SK-N-SH (cell line): ENCODE results near the gene TSHZ3.

ENCODE experiments used
- CTCF ChIP-seq: fragments of 200-600 bp; sonication (generic); IDR thresholded peaks from 2 replicates; pipeline ENCODE4 v1.6.1; 2017; ENCODE audit warnings: antibody characterized with exemption, mild to moderate bottlenecking, moderate library complexity
- EZH2phosphoT487 ChIP-seq: fragments of 200-600 bp; sonication (generic); IDR thresholded peaks from 2 replicates; pipeline ENCODE4 v1.6.1; 2017; ENCODE audit warnings: low read depth, mixed run types, mild to moderate bottlenecking, antibody characterized with exemption, moderate library complexity, borderline replicate concordance
- FOXJ3 ChIP-seq: sonication (generic); formaldehyde crosslinking; IDR thresholded peaks from 2 replicates; pipeline ENCODE4 v1.5.1; 2020; ENCODE audit warnings: mild to moderate bottlenecking, missing genetic modification reagents
- GABPA ChIP-seq: IDR thresholded peaks from 2 replicates; pipeline ENCODE4 v1.4.0; 2012; ENCODE audit warnings: low read depth, mild to moderate bottlenecking
- IRF3 ChIP-seq: fragments of 150-350 bp; IDR thresholded peaks from 2 replicates; pipeline ENCODE4 v1.6.1; 2016; ENCODE audit warnings: mild to moderate bottlenecking, low read depth, low read length
- MXI1 ChIP-seq: IDR thresholded peaks from 2 replicates; pipeline ENCODE4 v1.6.1; 2012; ENCODE audit warnings: mild to moderate bottlenecking, low read depth, low read length, improper control_type of control experiment
- NFIC ChIP-seq: IDR thresholded peaks from 2 replicates; pipeline ENCODE4 v1.4.0; 2012; ENCODE audit warnings: borderline replicate concordance
- POLR2AphosphoS5 ChIP-seq: IDR thresholded peaks from 2 replicates; pipeline ENCODE4 v1.6.1; 2012; ENCODE audit warnings: low read depth, low read length
- SIN3A ChIP-seq: IDR thresholded peaks from 2 replicates; pipeline ENCODE4 v1.6.1; 2012; ENCODE audit warnings: low read depth, mild to moderate bottlenecking, low read length, moderate library complexity, borderline replicate concordance
- SMC3 ChIP-seq: IDR thresholded peaks from 2 replicates; pipeline ENCODE4 v1.6.1; 2012; ENCODE audit warnings: low read depth, low read length, improper control_type of control experiment
- TEAD4 ChIP-seq: IDR thresholded peaks from 2 replicates; pipeline ENCODE4 v1.4.0; 2012; ENCODE audit warnings: mild to moderate bottlenecking, borderline replicate concordance; ENCODE audit not compliant: insufficient read depth
- YY1 ChIP-seq: IDR thresholded peaks from 2 replicates; pipeline ENCODE4 v1.4.0; 2012; ENCODE audit warnings: low read depth, mild to moderate bottlenecking
- TF ChIP-seq, protein P1 (sequence below): IDR thresholded peaks from 2 replicates; pipeline ENCODE4 v1.4.0; 2012; ENCODE audit warnings: low read depth, borderline replicate concordance

- TF ChIP-seq POLR2AphosphoS5 (no peak), YY1 (no peak), CTCF (no peak), GABPA (no peak), MXI1 (no peak), FOXJ3 (CRISPR knock-in tag) (no peak), TEAD4 (no peak), SIN3A (no peak), IRF3 (no peak), EZH2phosphoT487 (no peak), SMC3 (no peak), NFIC (no peak)
- TF ChIP-seq, protein P1, sequence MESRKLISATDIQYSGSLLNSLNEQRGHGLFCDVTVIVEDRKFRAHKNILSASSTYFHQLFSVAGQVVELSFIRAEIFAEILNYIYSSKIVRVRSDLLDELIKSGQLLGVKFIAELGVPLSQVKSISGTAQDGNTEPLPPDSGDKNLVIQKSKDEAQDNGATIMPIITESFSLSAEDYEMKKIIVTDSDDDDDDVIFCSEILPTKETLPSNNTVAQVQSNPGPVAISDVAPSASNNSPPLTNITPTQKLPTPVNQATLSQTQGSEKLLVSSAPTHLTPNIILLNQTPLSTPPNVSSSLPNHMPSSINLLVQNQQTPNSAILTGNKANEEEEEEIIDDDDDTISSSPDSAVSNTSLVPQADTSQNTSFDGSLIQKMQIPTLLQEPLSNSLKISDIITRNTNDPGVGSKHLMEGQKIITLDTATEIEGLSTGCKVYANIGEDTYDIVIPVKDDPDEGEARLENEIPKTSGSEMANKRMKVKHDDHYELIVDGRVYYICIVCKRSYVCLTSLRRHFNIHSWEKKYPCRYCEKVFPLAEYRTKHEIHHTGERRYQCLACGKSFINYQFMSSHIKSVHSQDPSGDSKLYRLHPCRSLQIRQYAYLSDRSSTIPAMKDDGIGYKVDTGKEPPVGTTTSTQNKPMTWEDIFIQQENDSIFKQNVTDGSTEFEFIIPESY: no peak
Observed at GRCh38 chr19:31346184-31347059, 2.8 kb downstream of the TSHZ3 start.
